ENCODE results near the gene CARS1. TPM values are rescaled to one million over a fixed set of nuclear protein-coding genes. Genes with fewer than 3 reads are reported as not detected.
"Not testable (repeated sequence)": the region's sequence is repeated elsewhere in the genome, so short reads cannot be mapped to it uniquely, and the experiment has no call there.

Gene CARS1
- total RNA-seq, 1 donor from 2014 or later, result 59.2 TPM

DNA sequence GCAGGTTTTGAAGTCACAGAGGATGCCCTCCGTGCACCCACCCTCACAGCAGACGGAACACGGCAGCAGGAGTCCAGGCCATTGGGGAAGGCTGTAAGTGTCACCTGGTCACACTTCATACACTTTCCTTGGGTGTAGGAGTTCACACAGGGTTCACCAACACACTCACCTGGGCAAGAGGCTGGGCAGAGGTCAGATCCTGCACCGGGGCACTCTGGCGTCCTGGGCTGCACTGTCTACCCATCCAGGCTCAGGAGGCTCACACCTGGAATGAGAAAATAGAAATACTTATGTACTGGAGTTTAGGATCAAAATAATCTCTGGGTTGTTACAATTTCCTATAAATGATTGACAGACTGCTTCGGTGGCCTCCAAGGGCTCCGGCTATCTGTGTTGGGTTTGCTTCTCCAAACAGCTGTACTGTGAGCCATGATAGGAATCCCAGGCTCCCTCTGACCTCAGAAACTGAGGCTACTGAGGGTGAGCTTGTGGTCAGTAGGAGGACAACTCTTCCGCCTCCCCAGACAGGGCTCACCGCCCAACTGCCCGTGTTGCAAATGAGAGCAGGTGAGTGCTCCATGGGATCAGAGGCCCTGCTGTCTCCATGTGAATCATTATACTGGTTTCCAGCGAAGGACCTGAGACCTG lies 20.1 kb upstream of the CARS1 start:
- no peaks in the 10 kb centered on the region for H3K9me3 Mint-ChIP-seq
- H3K27me3 Mint-ChIP-seq (ENCODE audit: low read depth), result peaks cover 6% of the 10 kb centered on the region
- TF ChIP-seq, protein P1, sequence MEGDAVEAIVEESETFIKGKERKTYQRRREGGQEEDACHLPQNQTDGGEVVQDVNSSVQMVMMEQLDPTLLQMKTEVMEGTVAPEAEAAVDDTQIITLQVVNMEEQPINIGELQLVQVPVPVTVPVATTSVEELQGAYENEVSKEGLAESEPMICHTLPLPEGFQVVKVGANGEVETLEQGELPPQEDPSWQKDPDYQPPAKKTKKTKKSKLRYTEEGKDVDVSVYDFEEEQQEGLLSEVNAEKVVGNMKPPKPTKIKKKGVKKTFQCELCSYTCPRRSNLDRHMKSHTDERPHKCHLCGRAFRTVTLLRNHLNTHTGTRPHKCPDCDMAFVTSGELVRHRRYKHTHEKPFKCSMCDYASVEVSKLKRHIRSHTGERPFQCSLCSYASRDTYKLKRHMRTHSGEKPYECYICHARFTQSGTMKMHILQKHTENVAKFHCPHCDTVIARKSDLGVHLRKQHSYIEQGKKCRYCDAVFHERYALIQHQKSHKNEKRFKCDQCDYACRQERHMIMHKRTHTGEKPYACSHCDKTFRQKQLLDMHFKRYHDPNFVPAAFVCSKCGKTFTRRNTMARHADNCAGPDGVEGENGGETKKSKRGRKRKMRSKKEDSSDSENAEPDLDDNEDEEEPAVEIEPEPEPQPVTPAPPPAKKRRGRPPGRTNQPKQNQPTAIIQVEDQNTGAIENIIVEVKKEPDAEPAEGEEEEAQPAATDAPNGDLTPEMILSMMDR (conservative IDR thresholded peaks at IDR 0.05), result no peak
- H3K4me1 Mint-ChIP-seq, result peaks cover 5% of the 10 kb centered on the region
- H3K27ac Mint-ChIP-seq (ENCODE audit: unreplicated experiment), result no peak overlapping the region
- no peak overlapping the region for H3K4me3 Mint-ChIP-seq
- H3K36me3 Mint-ChIP-seq (ENCODE audit: low read depth), result no peaks in the 10 kb centered on the region
- no peak for DNase-seq (ENCODE audit: low read depth, low spot score)

DNA sequence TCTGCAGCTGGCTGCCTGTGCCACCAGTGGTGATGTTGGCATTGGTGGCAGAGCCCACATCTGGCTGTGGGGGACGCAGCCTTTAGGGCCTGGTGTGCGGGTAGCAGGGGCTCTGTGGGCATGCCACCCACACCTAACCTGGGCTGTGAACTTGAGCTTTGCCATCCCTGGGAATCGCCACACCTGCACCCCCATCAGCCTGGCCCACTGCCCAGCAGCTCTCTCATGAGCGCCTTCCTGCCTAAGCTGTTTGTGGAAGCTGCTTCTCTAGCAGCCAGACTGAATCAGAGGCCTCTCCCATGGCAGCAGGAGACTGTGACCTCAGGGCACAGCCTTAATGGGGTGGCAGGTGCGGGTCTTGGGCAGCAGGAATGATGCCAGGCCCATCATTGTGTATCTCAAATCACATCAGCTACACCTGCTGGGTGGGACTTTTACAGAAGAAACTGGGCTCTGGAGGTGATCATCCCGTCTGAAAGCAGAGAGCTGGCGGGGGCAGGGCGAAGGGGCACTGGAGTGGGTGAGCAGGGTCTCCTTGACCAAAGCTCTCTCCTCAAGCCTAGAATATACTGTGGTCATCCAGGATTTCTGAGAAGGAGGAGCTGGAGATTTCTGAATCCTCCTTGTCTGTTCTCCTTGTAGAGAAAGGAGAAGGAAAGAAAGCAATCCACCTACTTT lies 17.8 kb upstream of the CARS1 start:
- no peaks in the 10 kb centered on the region for H3K9me3 Mint-ChIP-seq
- no peak overlapping the region for H3K4me3 Mint-ChIP-seq
- H3K4me1 Mint-ChIP-seq, result peaks cover 5% of the 10 kb centered on the region
- H3K27ac Mint-ChIP-seq (ENCODE audit: unreplicated experiment), result no peak overlapping the region
- H3K36me3 Mint-ChIP-seq (ENCODE audit: low read depth), result no peaks in the 10 kb centered on the region
- H3K27me3 Mint-ChIP-seq (ENCODE audit: low read depth), result peaks cover 2% of the 10 kb centered on the region
- TF ChIP-seq, protein P1 (conservative IDR thresholded peaks at IDR 0.05), result no peak
- DNase-seq (ENCODE audit: low read depth, low spot score), result no peak

DNA sequence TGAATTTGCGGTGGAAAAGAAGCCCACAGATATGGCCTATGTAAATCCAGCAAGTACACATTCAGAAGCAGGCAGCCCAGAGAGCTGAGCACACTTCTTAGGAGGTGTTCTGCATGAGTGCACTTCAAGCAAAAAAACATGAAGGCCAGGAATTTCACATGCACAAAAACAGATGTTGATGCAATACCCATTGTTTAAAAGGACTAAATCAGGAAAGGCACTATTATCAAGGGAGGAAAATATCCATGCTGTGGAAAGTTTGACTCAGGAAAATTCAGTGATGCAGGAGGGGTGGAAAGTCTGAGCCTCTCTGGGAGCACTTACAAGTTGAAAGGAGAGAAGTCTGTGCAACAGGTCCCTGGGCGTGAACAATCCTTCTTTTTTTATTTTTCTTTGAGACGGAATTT lies 15.8 kb upstream of the CARS1 start:
- Mint-ChIP-seq H3K4me3 (no peak overlapping the region), H3K27me3 (ENCODE audit: low read depth) (no peaks in the 10 kb centered on the region), H3K4me1 (peaks cover 5% of the 10 kb centered on the region), H3K36me3 (ENCODE audit: low read depth) (no peaks in the 10 kb centered on the region), H3K27ac (ENCODE audit: unreplicated experiment) (no peak overlapping the region), H3K9me3 (no peaks in the 10 kb centered on the region)
- DNase-seq (ENCODE audit: low read depth, low spot score), result no peak
- TF ChIP-seq, protein P1 (conservative IDR thresholded peaks at IDR 0.05), result no peak

DNA sequence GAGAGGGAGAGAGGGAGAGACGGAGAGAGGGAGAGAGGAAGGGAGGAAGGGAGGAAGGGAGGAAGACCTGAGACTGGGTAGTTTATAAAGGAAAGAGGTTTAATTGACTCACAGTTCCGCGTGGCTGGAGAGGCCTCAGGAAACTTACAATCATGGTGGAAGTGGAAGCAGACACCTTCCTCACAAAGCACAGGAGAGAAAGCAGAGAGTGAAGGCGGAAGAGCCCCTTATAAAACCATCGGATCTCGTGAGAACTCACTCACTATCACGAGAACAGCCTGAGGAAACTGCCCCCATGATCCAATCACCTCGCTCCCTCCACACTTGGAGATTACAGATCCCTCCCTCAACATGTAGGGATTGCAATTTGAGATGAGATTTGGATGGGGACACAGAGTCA lies 12.2 kb upstream of the CARS1 start:
- no peaks in the 10 kb centered on the region for H3K27me3 Mint-ChIP-seq (ENCODE audit: low read depth)
- no peaks in the 10 kb centered on the region for H3K36me3 Mint-ChIP-seq (ENCODE audit: low read depth)

DNA sequence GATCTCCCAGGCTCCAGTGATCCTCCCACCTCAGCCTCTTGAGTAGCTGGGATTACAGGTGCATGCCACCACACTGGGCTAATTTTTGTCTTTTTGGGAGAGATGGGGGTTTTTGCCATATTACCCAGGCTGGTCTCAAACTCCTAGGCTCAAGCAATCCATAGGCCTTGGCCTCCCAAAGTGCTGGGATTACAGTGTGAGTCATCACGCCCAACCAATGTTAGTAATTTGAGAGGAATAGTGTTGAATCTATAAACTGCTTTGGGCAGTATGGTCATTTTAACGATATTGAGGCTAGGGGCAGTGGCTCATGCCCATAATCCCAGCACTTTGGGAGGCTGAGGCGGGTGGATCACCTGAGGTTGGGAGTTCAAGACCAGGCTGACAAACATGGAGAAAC lies 9.1 kb upstream of the CARS1 start:
- H3K9me3 Mint-ChIP-seq; H3K4me3 Mint-ChIP-seq; DNase-seq (ENCODE audit: low read depth, low spot score); H3K27me3 Mint-ChIP-seq (ENCODE audit: low read depth); H3K4me1 Mint-ChIP-seq; H3K27ac Mint-ChIP-seq (ENCODE audit: unreplicated experiment); H3K36me3 Mint-ChIP-seq (ENCODE audit: low read depth): not testable (repeated sequence)

More for the DNA sequence above, 12.2 kb upstream of the CARS1 start:
- Mint-ChIP-seq H3K4me1 (peaks cover 7% of the 10 kb centered on the region), H3K4me3 (no peak overlapping the region), H3K27ac (ENCODE audit: unreplicated experiment) (peak overlapping the region; percentile 54), H3K9me3 (peaks cover 8% of the 10 kb centered on the region)
- DNase-seq (ENCODE audit: low read depth, low spot score), result no peak
- TF ChIP-seq, protein P1 (conservative IDR thresholded peaks at IDR 0.05), result no peak

DNA sequence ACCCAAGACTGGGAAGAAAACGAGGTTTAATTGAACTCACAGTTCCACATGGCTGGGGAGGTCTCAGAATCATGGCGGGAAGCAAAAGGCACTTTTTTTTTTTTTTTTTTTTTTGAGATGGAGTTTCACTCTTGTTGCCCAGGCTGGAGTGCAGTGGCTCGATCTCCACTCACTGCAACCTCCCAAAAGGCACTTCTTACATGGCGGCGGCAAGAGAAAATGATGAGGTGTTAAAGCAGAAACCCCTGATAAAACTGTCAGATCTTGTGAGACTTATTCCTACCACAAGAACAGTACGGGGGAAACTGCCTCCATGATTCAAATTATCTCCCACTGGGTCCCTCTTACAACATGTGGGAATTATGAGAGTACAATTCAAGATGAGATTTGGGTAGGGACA lies 7.5 kb upstream of the CARS1 start:
- H3K27me3 Mint-ChIP-seq (ENCODE audit: low read depth); H3K9me3 Mint-ChIP-seq; H3K4me3 Mint-ChIP-seq; H3K36me3 Mint-ChIP-seq (ENCODE audit: low read depth); DNase-seq (ENCODE audit: low read depth, low spot score); H3K4me1 Mint-ChIP-seq; H3K27ac Mint-ChIP-seq (ENCODE audit: unreplicated experiment): not testable (repeated sequence)

DNA sequence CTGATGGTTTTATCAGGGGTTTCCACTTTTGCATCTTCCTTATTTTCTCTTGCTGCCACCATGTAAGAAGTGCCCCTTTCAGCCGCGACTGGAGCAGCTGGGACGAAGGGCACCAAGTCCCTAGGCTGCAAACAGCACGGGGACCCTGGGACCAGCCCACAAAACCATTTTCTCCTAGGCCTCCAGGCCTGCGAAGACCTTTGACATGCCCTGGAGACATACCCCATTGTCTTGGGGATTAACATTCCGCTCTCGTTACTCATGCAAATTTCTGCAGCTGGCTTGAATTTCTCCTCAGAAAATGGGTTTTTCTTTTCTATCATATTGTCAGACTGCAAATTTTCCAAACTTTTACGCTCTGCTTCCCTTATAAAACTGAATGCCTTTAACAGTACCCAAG lies 6.7 kb upstream of the CARS1 start:
- not testable (repeated sequence) for H3K36me3 Mint-ChIP-seq (ENCODE audit: low read depth); H3K9me3 Mint-ChIP-seq; H3K4me1 Mint-ChIP-seq; DNase-seq (ENCODE audit: low read depth, low spot score); H3K27ac Mint-ChIP-seq (ENCODE audit: unreplicated experiment); H3K27me3 Mint-ChIP-seq (ENCODE audit: low read depth); H3K4me3 Mint-ChIP-seq

DNA sequence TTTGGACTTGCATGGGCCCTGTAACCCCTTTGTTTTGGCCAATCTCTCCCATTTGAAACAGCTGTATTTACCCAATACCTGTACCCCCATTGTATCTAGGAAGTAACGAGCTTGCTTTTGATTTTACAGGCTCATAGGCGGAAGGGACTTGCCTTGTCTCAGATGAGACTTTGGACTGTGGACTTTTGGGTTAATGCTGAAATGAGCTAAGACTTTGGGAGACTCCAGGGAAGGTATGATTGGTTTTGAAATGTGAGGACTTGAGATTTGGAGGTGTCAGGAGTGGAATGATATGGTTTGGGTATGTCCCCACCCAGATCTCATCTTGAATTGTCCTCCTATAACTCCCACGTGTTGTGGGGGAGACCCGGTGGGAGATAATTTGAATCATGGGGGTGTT lies 6.2 kb upstream of the CARS1 start:
- not testable (repeated sequence) for H3K27ac Mint-ChIP-seq (ENCODE audit: unreplicated experiment); H3K36me3 Mint-ChIP-seq (ENCODE audit: low read depth); H3K4me1 Mint-ChIP-seq; H3K4me3 Mint-ChIP-seq; H3K9me3 Mint-ChIP-seq; DNase-seq (ENCODE audit: low read depth, low spot score); H3K27me3 Mint-ChIP-seq (ENCODE audit: low read depth)
